Limb (tissue), 2 donors: ENCODE results near the gene WAPL.

Experiments used
- DNase-seq, 2 donors: peaks; one replicate each; pipeline ENCODE4 v3.0.0-alpha.2; 2016; ENCODE audit errors: extremely low spot score in 2 of 2

Gene WAPL

GRCh38 chr10:86461963-86462804, 59.4 kb downstream of the WAPL start:
- no peak for DNase-seq

- no peak for DNase-seq
Measured at GRCh38 chr10:86451604-86451960, 70.0 kb downstream of the WAPL start.

- no peak for DNase-seq
Measured at GRCh38 chr10:86450806-86451603, 70.6 kb downstream of the WAPL start.

GRCh38 chr10:86449926-86450558, 71.5 kb downstream of the WAPL start:
- no peak for DNase-seq

- no peak for DNase-seq
Measured at GRCh38 chr10:86447432-86447831, 74.2 kb downstream of the WAPL start.

DNA sequence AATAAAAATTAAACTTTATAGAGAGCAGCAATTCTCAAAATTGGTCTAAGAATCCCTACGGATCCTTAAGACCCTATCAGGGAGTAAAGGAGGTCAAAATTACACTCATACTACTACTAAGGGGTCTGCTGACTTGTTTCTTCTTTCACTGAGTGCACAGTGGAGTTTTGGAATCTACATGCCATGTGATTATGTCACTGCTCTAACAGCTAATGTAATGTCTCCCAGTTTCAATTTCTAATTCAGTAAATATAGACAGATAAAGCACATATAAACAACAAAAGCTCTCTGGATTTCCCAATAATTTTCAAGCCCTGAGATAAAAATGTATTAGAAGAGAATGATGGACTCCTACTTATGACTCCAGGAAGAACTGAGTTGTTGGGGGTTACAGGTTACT, 74.6 kb downstream of the WAPL start:
- DNase-seq, result no peak

GRCh38 chr10:86446440-86446839, 75.2 kb downstream of the WAPL start:
- no peak for DNase-seq

DNA sequence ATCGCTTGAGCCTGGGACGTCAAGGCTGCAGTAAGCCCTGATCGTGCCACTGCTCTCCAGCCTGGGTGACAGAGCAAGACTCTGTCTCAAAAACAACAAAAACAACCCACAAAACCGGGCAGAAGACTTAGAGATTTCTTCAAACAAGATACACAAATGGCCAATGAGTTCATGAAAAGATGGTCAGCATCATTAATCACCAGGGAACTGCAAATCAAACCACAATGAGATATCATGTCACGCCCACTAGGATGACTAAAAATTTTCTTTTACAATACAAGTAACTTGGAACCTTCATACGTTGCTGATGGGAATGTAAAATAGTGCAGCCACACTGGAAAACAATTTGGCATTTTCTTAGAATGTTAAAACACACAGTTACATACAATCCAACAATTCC, 77.7 kb downstream of the WAPL start:
- DNase-seq, result no peak

- no peak for DNase-seq
Measured at GRCh38 chr10:86443069-86443468, 78.5 kb downstream of the WAPL start.

DNA sequence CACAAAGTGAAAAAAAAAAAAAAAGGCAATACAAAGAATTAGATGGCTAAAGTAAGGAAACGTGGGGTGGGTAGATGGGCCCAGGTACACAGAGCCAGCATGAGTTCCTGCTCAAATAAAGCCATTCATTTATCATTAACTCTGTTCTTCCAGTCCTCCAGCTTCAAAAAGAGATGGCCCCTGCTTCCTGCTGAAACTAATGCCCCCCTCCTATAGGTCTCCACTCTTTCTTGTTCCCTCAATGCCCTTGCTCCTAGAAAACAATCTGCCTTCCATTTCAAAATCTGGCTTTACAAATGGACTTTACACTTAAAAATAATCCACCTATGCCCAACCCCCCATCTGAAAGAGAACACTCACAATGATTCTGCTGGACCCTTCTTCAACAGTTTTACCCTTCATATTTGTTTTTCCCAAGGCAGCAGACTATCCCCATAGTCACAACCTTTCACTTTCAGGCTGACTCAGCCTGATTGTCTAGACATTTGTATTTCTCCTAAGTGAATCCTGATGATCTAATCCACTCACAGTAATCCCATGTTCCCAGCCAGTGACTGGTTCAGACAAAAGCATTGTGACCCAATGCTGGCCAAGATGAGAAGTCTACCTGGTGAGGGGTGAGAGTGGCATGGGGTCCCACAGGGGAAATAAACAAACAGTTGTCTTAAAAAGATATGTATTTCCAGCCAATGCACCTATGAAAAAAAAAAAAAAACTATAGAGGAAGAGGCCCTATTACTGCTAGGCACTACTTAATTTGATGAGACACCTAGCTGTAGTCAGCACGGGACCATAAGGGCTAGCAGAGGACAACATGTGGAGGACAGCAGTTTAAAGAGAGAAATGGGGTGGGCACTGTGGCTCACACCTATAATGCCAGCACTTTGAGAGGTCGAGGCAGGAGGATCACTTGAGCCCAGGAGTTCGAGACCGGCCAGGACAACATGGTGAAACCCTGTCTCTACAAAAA, 80.4 kb downstream of the WAPL start:
- DNase-seq, result no peak

GRCh38 chr10:86439544-86439943, 82.0 kb downstream of the WAPL start:
- DNase-seq, result peak in 1 of 2 donors; percentile 28

DNA sequence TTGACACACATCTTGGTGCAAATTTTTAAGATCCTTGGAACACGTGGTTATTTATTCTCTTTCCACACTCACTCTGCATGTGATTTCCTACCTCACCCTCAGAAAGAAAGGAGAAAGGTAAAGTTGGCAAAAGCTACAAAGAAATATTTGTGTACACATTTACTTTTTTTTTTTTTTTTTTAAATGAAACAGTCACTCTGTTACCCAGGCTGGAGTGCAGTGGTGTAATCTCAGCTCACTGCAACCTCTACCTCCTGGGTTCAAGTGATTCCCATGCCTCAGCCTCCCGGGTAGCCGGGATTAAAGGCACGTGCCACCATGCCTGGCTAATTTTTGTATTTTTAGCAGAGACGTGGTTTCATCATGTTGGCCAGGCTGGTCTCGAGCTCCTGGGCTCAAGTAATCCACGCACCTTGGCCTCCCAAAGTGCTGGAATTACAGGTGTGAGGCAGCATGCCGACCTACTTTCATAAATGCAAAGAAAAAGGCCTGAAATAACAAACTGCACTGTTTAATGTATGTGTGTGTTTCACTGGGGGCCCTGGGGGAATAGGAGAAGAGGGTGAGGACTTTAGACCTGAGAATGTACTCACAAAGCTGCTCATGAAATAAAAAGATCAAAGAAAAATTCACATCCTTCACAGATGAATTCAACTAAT, 83.4 kb downstream of the WAPL start:
- DNase-seq, result no peak

DNA sequence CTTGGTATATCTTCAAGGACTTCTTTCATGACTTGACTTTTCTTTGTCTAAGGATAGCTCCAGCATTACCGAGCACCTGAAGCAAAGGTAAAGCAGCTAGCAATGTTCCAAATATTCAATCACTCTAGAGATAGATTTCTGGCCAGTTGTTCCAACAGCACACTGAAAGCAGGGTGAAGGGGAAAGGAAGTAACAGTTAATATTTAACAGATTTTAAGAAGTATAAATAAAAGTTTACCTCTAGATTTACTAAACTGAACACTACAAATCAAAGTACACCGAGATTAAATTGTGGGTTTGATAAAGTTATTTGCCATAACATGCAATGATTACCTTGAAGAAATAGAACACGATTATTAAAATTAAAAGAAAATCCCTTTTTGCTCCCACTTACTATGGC, 84.1 kb downstream of the WAPL start:
- DNase-seq, result no peak

- DNase-seq, result no peak
Measured at GRCh38 chr10:86436963-86437362, 84.6 kb downstream of the WAPL start.

DNA sequence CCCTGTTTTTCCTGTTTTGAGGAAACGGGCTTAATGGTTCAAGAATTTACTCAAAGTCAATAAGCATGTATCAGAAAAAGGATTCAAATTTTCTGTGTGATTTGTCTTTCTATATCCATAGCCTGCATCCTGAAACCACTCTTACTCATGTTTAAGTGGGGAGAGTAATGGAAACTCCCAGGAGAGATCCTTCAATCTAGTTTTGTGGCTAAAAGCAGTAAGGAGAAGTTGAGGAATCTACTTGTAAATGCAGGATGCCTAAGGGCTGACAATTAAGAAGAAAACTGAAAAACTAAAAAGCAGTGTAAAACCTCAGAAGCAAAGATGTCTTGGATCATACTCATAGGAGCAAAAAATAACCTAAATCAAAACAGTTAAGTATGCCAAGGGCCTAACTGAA, 86.9 kb downstream of the WAPL start:
- DNase-seq, result no peak

GRCh38 chr10:86423739-86424138, 97.9 kb downstream of the WAPL start:
- no peak for DNase-seq

DNA sequence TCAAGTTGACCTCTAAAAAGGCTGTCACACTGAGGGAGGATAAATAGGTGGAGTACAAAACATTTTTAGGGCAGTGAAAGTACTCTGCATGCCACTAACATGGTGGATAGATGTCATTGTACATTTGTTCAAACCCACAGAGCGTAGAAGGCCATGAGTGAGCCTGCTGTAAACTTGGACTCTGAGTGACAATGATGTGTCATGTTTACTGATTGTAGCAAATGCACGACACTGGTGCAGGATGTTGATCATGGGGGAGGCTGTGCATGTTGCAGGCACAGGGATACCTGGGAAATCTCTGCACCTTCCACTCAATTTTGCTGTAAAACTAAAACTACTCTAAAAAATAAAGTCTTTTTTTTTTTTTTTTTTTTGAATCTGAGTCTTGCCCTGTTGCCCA, 102.5 kb downstream of the WAPL start:
- no peak for DNase-seq

GRCh38 chr10:86415583-86415982, 106.0 kb downstream of the WAPL start:
- DNase-seq, result no peak

GRCh38 chr10:86415116-86415515, 106.5 kb downstream of the WAPL start:
- no peak for DNase-seq

DNA sequence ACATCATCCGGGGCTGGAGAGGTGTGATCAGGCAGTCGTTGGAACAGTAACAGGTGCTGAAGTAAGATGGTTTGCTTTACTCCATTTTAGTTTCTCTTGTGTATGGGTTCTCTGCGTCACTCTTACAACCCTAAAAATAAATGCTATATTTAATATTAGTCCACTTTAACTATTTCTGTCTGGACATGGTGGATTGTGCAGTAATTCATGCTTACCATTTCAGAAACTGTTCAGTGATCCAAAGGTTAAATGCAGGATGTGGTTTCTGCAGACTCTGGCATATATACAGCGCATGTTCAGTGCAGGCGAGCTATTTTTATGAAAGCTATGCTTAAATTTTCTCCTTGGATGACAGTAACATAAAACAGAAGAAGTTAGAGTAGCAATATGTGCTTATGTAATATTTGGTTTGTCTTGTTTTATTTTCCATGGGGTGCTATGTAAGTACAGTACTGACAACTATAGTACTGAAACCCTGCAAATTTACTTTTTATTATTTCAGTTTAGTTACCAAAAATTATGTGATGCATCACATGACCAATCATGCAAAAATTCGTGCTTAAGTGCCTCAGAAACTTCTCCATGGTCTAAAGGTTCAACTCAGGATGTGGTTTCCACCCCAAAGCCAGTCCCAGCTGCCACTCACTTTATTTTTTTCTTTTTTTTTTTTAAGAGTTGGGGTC, 108.4 kb downstream of the WAPL start:
- no peak for DNase-seq
